Measurements from ENCODE around the gene CD99L2.
A peak's percentile ranks its signal among the peaks of the same experiment; 100 is the strongest.
"Not testable (repeated sequence)": the region's sequence is repeated elsewhere in the genome, so short reads cannot be mapped to it uniquely, and the experiment has no call there.

The CD99L2 gene

DNA sequence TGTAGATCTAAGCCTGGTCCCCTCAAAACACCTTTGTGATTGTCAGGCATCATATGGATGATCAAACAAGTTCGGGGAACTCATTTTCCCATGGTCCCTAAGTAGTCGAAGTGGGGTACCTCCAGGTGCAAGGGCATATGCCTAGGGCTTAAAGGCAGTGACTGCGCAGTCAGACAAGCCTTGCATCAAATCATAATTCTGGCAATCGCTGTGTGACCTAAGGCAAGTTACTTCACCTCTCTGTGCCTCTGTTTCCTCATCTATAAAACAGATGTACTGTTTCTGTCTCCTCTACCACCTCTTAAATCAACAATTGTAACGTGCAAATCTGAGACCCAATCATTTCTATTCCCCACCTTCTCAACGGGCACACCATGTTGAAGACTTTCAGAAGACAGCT, 1.8 kb downstream of the CD99L2 start:
- no peak for DNase-seq (ENCODE audit: low read depth in 2 of 2)

DNA sequence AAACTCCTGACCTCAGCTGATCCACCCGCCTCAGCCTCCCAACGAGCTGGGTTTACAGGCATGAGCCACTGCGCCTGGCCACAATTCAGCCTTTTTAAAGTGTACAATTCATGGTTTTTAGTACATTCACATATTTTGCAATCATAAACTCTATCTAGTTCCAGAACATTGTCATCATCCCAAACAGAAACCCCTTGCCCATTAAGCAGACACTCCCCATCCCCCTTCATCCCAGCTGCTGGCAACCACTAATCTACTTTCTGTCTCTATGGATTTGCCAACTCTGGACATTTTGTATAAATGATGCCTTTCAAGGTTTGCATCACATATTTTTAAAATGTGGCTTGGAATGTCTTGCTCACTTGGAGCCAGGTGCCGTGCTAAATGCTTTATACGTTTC, 4.5 kb downstream of the CD99L2 start:
- no peak for DNase-seq (ENCODE audit: low read depth in 2 of 2)

DNA sequence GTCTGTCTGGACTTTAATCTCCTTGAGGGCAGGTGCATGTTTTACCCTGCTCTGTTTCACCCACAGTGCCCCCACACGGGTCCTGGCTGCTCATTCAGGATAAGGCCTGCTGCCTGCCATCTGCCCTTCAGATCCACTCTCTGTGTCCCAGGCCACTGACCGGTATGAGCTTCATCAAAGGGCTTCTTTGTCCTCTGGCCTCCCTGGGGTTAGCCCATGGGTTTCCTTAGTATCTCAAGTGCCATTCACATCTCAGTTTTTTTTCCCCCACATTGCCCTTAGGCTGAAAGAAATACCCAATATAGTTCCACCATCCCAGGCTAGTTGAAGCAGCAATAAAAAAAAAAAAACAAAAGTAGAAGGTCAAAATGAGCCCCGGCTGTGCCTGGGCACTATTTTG, 9.3 kb downstream of the CD99L2 start:
- DNase-seq (ENCODE audit: low read depth in 2 of 2), result no peak

DNA sequence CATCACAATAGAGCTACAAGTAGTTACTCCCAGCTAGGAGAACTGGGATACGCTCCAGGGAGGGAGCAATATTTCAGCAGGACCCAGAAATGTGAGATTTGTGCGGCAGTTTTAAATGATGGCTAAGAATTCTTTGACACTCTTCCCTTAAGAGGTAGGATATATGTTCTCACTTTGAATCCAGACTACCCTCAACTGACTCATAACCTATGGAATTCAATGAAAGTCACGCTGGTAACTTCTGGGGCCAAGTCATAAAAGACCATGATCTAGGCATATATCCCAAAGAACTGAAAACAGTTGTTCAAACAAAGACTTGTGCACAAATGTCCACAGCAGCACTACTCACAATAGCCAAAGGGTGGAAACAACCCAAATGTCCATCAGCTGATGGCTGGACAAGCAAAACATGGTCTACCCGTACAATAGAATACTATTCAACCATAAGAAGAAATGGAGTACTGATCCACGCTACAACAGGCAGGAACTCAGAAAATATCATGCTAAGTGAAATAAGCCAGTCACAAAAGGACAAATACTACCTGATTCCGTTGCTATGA, 10.5 kb downstream of the CD99L2 start:
- peak; percentile 34 to 43 for DNase-seq (ENCODE audit: low read depth in 2 of 2)

DNA sequence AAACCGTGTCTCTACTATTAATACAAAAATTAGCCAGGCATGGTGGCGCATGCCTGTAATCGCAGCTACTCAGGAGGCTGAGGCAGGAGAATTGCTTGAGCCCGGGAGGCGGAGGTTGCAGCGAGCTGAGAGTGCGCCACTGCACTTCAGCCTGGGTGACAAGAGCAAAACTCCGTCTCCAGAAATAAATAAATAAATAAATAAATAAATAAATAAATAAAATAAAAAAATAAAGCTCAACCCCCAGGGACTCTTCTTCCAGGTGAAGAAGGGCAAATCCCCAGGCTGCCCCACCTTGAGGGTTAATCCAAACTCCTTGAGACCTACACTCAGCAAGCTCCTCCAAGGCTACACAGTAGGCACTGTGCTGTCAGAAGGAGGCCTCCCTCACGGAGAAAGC, 11.2 kb downstream of the CD99L2 start:
- not testable (repeated sequence) for DNase-seq (ENCODE audit: low read depth in 2 of 2)

DNA sequence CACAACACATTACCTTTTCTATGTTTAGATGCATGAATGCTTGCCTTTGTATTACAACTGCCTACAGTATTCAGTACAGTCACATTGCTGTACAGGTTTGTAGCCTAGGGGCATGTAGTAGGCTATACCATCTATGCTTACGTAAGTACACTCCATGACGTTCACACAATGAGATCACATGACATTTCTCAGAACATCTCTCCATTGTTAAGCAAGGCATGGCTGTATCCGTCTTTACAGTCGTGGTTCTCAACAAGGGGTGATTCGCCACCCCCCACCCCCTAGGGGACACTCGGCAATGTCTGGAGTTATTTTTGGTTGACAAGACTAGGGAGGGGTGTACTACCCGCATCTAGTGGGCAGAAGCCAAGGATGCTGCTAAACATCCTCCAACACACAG, 12.1 kb downstream of the CD99L2 start:
- no peak for DNase-seq (ENCODE audit: low read depth in 2 of 2)

DNA sequence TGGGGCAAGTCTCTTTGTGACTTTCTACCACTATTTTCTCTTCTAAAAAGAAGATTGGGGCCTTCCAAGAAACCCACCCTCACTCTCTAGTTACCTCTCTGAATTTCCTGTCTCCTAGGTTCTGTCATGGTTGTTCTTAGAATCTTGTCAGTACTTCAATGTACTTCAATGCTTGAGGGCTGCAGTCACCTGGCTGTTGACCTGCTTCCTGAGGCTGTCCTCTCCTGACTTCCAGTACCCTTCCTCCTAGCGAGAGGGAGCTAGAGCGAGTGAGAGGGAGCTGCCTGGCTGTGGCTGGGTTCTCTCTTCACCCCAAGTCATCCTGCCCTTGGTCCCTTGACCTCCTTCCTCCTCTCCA, 17.7 kb downstream of the CD99L2 start:
- DNase-seq (ENCODE audit: low read depth in 2 of 2), result no peak

DNA sequence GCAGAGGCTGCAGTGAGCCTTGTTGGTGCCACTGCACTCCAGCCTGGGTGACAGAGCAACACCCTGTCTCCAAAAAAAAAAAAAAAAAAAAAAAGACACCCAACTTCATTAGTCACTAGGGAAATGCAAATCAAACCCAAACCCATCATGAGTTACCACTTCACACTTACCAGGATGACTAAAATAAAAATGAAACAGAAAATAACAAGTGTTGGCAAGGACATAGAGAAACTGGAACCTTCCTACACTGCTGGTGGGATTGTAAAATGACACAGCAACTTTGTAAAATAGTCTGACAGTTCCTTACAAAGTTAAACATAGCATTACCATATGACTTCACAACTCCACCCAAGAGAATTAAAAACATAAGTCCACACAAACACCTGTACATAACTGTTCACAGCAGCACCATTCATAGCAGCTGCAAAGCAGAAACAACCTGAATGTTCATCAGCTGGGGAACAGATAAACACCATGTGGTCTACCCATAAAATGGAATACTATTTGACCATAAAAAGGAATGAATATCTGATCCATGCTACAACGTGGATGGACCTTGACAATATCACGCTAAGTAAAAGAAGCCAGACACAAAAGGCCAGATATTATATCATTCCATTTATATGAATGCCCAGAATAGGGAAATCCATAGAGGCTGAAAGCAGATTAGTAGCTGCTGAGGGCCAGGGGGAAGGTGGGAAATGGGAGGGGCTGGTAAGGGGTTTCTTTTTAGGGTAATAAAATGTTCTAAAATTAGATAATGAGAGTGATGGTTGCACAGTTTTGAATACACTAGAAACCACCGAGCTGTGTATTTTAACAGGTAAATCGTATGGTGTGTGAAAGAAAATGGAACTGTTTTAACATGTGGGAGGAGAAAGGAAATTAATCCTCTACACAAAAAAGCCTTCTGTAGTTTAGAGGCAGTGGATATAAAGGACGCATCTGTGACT, 18.3 kb downstream of the CD99L2 start:
- no peak for DNase-seq (ENCODE audit: low read depth in 2 of 2)

DNA sequence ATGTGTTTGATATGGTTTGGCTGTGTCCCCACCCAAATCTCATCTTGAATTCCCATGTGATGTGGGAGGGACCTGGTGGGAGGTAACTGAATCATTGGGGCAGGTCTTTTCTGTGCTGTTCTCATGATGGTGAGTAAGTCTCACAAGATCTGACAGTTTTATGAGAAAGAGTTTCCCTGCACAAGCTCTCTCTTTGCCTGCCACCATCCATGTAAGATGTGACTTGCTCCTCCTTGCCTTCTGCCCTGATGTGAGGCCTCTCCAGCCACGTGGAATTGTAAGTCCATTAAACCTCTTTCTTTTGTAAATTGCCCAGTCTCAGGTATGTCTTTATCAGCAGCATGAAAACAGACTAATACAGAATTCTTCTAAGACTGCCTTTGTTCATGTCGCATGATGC, 22.8 kb downstream of the CD99L2 start:
- DNase-seq (ENCODE audit: low read depth in 2 of 2), result not testable (repeated sequence)

DNA sequence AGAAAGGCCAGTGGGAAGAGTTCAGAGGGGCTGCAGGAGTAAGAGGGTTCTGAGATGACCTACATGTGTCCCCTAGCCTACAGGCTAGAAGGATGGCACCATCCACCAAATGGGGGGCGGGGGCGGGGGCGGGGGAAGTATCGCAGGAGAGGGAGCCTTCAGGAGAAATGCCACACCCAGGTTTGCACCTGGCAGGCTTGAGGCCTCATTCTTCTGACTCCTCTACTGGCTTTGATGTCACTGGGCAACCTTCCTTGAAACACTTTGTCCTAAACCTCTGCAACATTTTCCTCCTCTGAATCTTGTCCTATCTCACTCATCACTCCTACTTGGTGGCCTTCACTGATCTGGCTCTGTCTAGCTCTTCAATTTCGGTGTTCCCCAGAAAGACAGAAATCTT, 24.0 kb downstream of the CD99L2 start:
- DNase-seq (ENCODE audit: low read depth in 2 of 2), result no peak

DNA sequence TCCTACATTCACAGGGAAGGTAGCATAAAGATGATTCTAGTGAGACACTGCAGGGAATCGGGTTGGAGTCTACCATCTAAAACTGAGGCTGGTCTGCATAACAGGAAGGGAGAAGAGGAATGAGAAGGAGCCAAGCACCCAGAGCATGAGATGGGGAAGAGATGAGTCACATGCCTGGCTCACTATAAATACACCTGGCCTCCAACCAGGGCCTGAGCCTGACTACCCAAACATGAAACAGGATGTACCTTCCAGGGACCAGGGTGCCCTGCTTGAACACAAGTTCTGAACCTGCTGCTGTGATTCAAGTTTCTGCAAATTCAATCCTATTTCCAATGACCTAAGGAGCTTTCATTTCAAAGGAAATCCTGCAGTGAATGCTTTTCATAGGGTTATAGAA, 24.9 kb downstream of the CD99L2 start:
- no peak for DNase-seq (ENCODE audit: low read depth in 2 of 2)

DNA sequence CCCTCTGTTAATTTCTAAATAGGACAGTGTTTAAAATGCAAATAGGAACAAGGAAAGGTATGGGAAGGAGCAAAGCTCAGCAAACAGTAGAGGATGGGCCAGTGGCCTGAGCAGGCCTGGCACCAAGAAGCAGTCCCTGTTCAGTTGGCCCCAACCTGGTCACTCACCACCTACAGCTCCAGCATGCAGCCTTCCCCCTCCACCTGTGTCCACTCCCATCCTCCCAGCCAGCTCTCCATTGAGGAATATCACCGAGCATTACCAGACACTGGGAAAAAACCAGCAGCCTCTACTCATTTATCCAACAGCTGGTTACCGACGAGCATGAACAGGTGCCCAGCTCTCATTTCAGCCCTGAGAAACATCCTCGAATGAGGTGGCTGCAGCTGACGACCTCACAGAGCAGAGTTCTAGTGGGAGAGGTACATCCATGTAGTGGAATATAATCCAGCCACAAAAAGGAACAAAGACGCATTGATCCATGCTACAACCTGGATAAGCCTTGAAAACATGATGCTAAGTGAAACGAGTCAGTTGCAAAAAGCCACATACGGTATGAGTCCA, 25.6 kb downstream of the CD99L2 start:
- DNase-seq (ENCODE audit: low read depth in 2 of 2), result no peak

DNA sequence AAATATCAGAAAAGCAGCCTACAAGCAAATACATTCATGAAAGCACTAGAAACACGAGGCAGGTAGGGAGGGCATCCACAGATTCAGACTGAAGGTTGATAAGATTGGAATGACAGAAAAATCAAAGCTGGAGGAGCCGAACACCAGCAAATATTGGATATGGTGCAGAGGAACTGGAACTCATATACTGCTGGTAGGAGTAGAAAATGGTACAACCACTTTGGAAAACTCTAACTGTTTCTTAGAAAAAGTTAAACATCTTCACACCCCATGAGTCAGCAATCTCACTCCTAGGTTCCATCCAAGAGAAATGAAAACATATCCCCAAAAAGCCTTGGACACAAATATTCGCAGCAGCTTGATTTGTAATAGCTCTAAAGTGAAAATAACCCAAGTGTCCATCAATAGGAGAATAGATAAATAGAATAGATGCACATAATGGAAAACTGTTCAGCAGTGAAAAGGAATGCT, 27.1 kb downstream of the CD99L2 start:
- DNase-seq (ENCODE audit: low read depth in 2 of 2), result no peak

DNA sequence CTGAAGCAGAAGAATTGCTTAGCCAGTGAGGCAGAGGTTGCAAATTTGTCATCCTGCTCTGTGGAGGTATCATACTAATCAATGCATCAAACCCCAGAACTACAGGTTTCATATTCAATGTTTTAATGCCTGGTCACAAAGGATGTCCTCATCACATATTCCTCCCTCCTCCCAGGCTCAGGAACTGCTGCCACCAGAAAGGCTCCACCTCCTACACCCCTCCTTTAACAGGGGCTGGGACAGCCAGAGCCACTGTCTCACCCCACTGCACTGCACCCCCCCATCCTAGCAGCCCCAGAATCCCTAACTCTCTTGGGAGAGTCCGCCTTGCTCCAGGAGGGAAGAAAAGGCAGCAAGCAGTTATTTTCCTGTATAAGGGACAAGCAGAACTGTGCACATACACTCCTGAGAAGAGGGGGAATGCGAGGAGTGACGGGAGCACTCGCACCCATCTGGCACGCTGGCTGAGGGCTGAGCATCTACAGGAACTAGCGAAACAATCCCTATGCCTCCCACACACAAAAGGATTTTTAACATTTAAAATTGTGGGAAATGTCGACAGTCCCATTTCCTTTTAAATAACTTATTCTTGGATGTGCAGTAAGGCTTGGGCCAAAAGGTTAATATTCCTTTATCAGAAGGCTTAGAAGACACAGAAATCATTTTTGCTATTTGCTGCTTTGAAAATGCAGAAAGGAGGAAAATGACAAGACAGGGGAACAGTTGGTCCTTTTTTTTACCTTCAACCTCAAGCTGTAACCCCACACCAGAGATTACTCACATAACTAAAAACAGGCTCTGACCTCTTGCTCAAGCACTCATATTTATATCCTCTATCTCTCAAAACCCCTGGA, 27.8 kb downstream of the CD99L2 start:
- DNase-seq (ENCODE audit: low read depth in 2 of 2), result no peak

DNA sequence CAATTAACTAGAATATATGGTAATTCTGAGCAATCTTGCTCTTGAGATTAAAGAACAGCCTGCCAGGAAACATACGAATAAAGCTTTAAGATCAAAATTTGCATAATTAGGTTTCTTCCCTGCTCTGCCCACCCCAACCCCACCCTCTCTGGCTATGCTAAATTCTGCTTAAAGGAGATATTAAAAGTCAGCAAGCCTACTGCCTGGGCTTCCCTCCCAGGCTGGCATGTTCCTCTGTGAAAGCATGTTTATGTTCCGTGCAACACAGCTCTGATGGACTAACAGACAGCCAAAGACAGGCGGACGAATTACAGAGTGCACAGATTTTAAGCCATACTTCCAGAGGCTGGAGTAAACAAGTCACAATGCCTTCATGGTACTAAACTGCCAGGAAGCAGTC, 28.4 kb downstream of the CD99L2 start:
- no peak for DNase-seq (ENCODE audit: low read depth in 2 of 2)

DNA sequence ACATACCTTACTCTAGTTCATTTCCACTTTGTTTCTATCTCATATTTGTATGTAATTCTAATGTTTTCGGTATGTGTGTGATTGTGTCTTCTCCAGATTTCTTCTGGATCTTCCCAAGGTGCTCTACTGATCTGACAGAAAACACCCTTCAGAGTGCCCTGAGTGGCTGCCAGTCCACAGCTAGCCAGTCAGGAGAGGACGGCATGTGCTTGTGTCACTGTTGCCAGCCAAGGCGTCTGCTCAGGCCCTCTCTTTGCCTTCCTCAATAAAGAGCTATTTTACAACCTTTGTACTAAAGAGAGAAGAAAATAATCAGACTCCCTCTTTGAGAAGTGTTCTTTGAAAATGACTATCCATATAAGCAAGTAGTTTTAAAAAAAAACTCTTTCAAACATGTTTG, 29.0 kb downstream of the CD99L2 start:
- DNase-seq (ENCODE audit: low read depth in 2 of 2), result no peak

DNA sequence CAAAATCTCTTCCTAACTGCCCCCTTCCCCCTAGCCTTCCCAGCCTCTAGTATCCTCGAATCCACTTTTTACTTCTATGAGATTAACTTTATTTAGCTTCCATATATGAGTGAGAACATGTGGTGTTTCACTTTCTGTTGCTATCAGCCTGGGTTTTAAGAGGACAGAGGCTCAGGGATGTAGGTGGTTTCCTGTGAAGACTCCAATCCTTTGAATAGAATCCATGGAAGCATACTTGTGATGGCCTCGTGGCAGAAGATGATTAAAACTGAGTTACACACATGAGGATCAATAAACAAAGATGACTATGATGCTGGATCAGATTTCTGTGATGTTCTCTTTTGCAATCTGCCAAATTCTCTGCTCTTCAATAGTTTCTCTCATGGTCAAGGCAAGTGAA, 29.8 kb downstream of the CD99L2 start:
- no peak for DNase-seq (ENCODE audit: low read depth in 2 of 2)

DNA sequence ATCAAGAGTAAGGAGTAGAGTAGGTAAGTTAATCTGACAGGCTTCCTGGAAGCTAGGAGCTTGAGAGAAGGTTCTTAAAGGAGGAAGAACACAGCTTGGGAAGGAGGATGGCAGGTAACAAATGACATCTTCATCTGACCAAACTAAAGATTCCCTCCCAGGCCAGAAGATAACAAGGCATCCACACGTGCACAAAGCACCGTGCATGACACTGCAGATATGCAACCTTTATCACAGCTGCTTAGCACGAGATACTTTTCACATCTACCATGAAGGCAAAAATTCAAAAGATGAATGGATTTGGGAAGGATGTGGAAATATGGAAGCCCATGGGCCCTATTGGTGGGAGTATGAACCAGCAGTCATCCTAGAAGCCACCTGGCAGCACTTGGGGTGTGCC, 34.3 kb downstream of the CD99L2 start:
- no peak for DNase-seq (ENCODE audit: low read depth in 2 of 2)

DNA sequence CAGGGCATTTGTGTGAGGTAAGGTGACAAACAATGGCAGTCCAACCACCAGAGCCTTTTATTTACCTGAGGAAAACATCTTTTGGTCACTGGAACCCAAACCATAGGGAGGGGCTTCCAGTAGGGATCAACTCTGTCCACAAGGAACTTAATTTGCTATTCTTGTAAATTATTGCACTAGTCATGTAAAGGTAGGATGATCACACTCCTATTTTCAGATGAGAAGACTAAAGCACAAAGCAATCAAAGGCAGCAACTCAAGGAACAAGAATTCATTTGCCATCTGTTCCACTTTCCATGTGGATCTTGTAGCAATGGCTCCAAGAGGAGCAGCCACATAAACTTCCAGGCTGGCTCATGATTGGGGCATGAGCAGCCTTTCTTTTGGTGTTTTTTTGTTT, 35.3 kb downstream of the CD99L2 start:
- no peak for DNase-seq (ENCODE audit: low read depth in 2 of 2)

DNA sequence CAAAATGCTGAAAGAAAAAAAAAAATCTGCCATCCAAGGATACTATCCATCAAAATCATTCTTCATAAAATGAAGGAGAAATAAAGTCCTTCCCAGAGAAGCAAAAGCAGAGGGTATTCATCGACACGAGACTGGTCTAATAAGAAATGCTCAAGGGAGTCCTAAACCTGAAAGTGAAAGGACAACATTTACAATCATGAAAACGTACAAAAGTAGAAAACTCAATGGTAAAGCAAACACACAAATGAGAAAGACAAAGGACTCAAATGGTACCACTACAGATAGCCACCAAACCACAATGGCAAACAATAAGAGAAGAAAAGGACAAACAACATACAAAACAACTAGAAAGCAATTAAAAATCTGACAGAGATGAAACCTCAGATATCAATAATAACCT, 41.0 kb downstream of the CD99L2 start:
- no peak for DNase-seq (ENCODE audit: low read depth in 2 of 2)

DNA sequence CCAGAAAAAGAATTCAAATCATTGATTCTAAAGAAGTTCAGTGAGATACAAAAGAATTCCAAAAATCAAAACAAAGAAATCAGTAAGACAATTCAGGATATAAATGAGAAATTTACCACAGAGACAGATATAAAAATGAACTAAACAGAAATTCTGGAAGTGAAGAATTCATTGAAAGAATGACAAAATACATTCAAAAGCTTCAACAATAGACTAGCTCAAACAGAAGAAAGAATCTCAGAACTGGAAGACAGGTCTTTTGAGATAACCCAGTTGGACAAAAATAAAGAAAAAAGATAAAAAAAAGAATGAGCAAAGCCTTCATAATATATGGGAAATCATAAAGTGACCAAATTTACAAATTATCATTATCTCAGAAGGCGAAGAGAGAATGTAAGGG, 41.7 kb downstream of the CD99L2 start:
- no peak for DNase-seq (ENCODE audit: low read depth in 2 of 2)

DNA sequence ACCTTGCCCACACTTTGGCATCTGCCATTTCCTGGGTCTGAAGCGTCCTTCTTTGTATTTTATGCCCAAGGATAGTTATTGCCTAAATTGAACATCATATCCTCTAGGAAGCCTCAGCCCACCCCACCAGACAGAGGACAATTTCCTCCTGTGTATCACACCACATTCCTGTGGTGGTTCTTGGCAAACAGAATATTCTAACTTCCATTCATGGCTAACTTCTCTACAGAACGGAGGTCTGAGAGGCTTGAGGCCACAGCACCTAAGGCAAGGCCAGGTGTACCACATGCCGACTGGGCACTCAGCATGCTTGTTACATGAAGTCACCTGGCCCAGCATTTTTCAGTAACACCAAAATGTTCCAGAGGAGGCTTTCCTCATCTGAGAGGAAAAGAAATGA, 42.4 kb downstream of the CD99L2 start:
- DNase-seq (ENCODE audit: low read depth in 2 of 2), result no peak

All from fibroblast of skin of left biceps (primary cell).